Left kidney (tissue), 1 donor: ENCODE data around the gene TRIM17. TPM values are rescaled to one million over a fixed set of nuclear protein-coding genes. Genes with fewer than 3 reads are reported as not detected.

Experiments used
- polyA plus RNA-seq: library from polyadenylated mRNA; unstranded; fragments of 120-200 nt; gene quantifications from one replicate; pipeline ENCODE4 v1.2.1, GENCODE V29; 2013; ENCODE audit not compliant: insufficient read length

TRIM17 gene
- polyA plus RNA-seq, 1 donor = 8.1 TPM

Other genes starting within 250 kb of the TRIM17 start
- gene OBSCN, start 208.8 kb downstream of the TRIM17 start, polyA plus RNA-seq = 40.0 TPM
- gene TRIM11, start 10.0 kb downstream of the TRIM17 start, polyA plus RNA-seq = 15.6 TPM
- gene RNF187, start 70.5 kb upstream of the TRIM17 start, polyA plus RNA-seq = 68.3 TPM